Activated CD4-positive, alpha-beta T cell treated with anti-CD3 and anti-CD28 coated beads, Interleukin-2, amount 50 U/mL, for 48 hours (primary cell): ENCODE measurements around the gene RAPGEF3.

Source experiments
- DNase-seq, 2 experiments: peaks; one replicate each; pipeline ENCODE4 v3.0.0-alpha.2; 2020

The RAPGEF3 gene

DNA sequence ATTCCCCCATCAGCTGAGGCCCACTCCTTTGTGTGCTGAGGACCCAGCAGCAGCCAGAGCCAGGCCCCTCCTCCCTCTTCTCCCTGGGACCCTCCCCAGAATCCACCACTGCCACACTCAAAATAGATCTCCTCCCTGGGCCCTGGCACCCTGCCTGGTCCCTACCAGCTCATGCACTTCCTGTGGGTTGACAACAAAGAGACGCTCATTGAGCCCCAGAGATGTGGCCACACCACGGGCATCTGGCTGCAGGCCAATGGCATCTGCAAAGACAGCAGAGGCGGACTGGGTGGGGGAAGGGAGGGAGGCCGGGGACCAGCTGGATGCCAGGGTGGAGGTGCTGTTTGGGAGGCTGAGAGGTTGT lies 17.4 kb downstream of the RAPGEF3 start:
- DNase-seq, result peak; percentile 64 to 74

DNA sequence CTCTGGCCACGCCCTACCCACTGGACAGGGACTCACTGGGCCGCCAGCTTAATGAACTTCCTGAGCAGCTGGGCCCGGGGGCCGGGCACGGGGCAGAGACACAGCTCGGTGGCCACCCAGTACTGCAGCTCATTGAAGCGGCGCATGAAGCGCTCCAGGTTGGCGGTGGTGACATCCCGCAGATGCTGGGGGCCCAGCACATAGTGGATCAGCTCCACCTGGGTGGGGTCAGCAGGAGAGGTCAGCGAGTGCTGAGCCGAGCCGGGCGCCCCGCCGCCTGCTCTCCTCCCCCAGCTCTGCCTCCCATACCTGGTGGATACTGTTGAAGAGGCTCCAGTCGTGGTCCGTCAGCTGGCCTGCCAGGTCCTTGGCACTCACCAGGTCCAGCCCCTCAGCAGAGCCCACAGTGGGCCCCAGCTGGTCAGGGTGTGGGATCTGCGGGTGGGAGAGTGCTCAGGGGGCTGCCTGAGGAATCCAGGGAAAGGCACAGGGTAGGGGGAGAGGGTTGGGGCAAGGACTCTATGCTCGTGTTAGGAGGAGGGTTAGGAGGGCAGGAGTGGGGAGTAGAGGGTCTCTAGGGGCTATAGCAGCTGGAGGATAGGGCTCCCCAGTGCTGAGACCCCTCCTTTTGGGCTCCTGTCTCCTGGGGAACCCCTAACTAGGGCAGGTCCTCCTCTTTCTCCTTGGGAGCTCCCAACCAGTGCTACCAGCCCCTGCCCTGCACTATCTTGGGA lies 17.9 kb downstream of the RAPGEF3 start:
- DNase-seq, result no peak

DNA sequence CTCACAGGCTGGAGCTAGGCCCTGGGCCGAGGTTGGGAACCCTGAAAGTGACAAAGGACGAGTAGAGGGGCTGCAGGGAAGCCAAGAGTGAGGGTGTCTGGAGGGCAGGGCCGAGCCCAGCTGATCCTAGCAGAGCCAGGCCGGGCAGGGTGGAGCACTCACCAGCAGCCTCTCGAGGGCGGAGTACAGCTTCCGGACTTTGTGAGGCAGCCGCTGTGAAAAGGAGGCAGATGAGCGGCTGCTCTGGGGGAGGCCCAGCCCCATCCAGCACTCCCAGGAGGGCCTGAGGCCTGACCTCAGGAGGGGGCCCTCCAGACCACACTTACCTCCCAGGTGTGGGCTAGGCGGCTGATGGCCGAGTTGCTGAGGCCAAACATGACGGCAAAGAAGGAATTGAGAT lies 18.7 kb downstream of the RAPGEF3 start:
- no peak for DNase-seq

DNA sequence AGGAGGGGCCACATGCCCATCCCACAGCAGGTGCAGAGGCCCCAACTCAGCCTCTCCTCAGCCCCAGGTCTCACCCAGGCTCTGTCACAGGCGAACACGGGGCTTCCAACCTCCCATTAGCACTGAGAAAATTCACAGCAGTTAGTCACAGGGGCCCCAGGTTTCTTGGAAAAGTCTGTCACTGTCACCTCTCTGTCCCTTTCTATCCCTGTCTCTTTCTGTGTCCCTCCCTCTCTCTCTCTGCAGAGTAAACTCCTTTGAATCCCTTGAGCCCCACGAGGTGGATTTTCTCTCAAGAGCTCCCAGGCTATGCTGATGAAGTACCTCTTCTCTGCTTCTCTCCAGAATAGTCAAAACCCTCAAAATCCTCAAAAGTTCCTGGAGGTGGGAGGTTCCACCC lies 19.4 kb downstream of the RAPGEF3 start:
- DNase-seq, result no peak

DNA sequence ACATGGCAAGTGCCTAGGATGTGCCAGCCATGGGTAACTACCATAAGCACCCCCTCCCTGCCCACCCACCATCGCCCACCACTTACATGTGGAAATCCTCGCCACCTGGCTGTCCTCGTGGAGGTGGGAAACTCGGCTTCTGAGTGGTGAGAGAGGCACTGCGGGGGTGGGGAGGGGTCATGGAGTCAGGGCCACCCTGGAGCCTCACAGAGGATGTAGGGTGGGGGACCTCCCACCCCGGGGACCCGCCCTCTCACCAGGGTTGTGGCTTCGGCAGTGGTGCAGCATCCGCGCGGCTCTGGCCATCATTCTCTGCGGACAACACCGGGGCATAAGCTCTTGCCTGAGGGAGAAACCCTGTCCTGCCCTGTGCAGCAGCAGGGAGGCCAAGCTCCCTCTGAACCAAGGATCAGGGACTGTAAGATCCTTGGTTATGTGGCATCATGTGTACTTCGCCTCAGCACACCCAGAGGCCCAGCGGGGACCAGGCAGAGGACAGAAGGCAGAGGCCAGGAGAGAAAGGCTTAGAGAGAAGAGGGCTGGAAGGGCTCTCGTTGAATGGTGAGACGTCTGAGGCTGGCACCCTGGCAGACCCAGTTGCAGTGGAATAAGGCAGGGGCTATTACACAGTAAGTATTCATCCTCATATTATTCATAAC lies 20.6 kb downstream of the RAPGEF3 start:
- DNase-seq, result no peak

DNA sequence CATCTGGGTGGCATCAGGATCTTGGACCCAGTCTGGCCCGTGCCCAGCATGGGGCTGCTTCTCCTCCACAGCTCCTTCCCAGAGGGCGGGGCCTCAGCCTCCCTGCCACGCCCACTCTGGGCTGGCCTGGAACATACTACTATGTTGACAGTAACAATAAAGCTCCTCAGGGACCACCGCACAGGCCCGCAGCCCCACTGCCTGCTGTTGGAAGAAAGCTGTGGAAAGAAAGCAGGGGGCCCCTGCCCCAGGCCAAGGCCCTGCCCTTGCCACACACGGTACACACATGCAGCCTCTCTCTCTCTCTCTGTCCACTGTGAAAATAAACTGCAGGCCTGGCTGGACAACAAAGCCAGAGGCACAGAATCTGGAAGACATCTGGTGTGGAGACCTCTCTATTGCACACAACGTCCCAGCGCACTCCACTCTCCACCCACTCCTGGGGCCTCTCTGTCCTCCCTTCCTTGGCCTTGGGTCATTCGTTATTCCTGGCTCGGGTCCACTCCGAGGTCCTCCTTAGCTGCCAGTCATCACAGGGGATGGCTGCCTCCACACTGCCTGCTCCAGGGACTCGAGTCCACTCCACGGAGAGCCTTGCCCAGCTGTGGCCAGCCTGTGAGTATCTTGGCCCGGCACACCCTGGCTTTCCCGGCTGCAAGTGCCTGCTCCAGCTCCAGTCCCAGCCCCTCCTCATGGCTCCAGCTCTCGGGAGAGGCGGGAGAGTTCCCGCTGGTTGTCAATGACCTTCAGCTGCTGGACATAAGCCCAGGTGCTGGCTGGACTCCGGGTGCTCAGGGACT lies 21.6 kb downstream of the RAPGEF3 start:
- DNase-seq, result no peak

DNA sequence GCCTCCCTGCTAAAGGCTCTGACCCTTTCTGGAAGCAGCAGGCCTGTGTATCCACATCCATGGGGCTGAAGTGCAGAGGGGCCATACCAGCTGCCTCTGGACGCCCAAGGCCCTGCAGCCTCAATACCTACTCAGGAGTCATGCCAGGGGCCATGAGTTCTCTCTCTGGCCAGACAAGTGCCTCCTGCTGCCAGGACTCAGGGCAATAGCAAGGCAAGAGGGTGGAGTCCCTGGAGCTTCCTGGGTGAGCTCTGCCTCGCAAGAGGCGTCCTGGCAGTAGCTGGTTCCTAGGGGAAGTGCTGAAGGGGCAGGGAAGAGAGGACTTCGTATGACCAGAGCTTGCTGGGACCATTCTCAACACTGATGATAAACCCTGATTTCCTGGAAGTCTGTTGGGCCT lies 22.5 kb downstream of the RAPGEF3 start:
- DNase-seq, result no peak

DNA sequence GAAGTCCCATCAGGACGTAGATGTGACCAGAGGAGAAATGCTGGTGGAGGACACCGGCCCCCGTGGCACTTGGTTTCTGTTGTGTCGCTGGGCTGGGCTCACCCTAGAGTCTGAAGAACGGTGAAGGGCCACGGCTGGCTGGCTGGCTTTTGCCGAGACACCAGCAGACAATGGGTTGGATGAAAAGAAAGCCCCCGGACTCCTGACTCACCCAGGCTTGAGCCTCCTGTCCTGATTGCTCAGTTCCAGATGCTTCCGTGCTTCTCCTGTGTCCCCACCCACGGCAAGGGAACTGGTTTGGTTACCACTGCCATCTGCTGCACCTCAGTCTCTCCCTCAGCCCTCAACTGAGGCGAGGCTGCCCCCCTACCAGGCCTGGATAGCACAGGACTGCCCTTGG lies 23.0 kb downstream of the RAPGEF3 start:
- no peak for DNase-seq

DNA sequence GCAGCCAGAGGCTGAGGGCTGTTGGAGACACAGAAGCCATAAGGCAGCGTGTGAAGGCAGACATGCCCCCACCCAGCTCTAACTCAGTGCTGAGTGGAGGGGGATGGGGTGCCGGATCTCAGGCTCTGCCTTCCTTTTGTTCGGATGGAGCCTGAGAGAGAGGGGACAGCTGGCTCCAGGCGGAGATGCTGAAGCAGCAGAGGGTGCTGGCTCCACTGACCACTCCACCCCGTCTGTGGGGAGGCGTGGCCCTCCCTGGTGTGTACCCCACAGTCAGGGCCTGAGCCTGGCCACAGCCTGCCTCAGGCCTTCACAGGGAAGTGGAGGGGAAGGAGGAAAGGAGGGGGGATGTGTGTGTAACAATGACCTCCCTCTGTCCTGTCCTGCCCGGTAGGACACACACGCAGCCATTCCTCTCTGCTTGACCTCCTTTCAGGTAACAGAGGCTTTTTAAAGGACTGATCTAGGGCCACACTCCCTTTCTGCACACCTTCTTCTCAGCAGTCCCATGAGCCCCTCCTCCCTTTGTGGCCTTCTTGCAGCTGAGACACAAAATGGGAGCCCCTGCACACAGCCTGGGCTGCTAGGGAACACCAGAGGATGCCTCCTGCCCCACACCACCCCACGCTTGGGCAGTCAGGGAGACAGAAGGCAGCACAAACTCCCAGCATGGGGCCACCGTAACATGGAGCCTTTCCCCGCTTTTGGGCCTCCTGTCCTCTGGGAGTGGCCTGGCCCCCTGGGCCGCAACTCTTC lies 23.8 kb downstream of the RAPGEF3 start:
- no peak for DNase-seq

DNA sequence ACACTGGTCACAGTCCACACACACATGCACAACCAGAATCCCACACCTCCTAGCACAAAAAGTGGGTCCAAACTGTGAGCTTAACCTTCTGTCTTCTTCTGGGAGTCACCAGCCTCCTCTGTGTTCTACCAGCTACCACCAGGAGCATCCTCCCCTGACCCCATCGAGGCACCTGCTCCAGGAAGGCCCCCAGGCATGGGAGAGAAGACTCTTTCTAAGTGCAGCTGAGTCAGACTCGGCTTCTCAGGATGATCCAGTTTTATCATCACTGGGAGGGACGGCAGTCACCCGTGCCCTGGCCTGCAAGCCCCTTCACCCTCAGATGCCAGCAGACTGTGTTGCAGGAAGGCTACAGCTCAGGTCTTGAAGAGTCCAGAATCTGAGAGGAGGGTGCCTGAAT lies 25.5 kb downstream of the RAPGEF3 start:
- DNase-seq, result no peak

DNA sequence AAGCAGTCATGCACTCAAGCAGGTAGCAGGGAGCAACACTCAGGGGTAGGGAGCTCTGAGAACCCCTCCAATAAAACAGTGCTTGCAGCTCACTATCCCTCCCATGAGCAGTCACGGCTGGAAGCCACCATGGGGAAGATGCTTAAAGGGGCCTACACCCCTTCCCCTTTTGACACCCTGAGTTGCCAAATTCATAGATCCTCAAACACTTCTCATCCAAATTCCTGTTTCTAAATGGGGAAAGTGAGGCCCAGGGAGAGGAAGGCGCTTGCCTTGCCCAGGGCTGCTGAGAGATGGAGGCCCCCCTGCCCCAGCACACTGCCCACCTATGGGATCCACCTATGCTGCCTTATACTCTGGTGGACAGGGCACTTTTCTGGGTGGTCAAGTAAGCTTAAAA lies 26.2 kb downstream of the RAPGEF3 start:
- DNase-seq, result no peak

DNA sequence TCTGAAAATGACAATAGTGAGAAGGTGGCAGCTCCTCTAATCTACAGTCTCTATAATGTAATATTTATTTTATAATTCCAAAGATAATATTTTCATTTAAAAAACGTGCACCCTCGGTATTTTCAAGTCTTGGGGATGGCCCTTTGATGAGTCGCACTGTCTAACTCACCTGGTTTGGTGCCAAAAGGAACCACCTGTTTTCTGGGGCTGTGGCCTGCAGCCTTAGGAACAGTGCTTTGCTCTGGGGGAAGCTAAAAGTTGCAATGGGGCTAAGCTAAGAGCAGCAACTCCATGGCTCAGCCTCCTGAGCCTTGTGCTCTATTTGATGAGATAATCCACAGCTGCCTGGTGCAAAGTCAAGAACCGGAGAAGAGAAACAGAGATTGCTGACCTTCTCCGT lies 27.0 kb downstream of the RAPGEF3 start:
- DNase-seq, result no peak

DNA sequence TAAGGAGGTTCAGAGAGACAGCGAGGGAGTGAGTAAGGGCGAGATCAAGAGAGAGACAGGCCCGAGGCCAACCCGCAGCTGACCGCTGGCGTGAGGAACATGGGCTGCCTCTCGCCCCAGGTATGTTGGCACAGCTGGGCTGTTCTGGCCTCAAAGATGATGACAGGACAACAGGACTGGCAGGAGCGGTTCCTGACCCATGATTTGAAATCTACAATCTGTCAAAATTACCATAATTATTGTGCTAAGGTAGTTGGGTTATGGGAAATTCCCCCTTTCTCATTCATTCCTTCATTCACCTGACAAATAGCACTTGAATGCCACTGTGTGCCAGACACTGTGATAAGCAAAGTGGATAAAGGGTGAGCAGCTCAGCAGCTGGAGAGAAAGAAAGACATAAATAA lies 28.3 kb downstream of the RAPGEF3 start:
- no peak for DNase-seq

DNA sequence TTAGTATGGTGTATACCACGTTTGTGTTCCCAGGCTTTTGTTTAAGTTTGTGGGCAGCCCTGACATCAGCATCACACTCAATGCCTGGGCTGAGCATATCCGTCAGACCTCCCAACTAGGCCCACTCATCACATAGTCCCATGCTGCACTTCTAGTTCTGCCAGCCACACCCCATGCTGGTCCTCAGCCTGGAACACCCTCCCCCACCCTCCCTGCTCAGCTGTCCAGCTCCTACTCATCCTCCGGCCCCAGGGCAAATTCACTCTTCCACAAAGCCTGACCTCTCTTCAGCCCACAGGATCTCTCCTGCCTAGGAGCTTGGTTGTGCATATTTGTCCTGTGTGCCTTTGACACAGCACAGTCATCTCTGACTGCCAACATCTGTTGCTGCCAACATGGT lies 29.4 kb downstream of the RAPGEF3 start:
- DNase-seq, result no peak

DNA sequence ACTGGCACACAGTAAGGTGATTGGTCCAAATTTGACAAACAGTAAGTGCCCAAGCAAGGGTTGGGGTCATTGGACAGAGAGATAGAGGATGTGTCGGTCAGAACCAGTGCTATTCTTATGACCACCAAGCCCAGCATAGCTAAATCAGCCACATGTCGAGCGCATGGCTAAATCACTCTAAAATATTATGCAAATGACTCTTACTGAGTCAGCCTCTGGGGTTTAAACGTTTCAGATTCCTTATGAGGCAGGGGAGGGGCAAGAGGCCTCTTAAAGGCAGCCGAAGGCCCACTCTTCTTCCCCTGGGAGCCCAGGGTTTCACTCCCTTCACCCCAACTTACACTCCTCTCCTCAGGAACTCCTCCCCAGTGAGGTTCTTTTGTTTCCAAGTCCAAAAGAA lies 32.8 kb downstream of the RAPGEF3 start:
- no peak for DNase-seq

DNA sequence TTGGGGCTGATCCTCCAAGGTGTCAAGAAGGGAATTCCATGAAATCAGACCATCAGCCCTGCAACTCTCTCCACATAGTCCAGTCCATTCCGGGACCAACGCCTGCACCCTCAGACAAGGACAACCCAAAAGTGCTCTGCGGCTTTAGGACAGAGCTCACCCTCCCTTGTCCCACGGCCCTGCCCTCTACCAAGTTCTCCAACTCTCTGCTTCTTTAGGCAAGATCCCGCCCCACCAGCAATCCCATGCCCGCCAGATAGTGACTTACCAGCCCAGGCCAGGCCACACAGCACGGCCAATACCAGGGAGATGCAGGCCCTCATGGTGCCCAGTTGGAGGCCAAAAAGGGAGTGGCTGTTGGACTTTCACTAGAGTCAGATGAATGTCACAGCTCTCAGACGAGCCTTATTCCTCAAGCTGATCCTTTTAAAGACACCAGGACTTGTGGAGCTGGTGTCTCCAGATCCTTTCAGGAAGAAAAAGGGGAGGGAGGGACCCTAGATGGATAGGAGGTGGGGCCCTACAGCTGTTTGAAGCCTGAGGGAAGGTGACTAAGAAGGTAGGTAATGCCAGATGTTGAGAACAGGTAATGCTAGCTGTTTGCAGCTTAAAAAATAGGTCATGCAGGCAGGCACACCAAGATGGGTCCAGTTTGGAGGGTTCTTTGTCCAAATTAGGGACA lies 33.4 kb downstream of the RAPGEF3 start, which contains the start of gene ENDOU:
Gene ENDOU, minus strand, starts transcription at position 400 of the 682 bp plus-strand sequence. Its CDS starts 77 bp downstream, at position 323.
- DNase-seq, result no peak

DNA sequence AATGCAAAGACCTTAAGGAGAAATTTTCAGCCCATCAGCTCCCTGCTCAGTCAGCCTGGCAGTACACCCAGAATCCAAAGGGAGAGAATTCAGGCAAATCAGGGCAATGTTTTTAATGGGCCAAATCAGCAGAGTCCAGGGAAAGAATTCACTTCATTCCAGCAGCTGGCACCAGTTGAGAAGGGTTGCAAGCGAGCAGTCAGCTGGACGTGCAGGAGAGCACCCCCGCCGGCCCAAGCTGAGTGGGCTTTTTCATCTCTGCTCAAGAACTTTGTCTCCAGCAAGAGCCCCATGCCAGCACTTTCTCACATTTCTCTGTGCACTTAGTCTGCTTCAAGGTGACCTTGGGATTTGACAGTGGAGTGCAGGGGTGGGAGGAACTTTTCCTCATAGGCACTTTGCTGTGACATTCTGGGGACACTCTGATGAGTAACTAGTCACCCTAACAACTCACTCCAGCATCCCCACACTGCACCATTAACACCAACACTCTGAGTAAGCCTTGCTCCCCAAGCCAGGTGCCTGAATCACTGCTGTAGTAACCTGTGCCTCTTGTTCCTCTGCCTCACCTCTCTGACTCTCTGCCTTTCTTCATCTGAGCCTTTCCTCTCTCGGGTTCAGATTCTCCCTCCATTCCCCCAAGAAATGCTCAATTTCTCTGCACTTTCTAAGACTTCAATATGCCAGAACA lies 35.6 kb downstream of the RAPGEF3 start:
- DNase-seq, result no peak

DNA sequence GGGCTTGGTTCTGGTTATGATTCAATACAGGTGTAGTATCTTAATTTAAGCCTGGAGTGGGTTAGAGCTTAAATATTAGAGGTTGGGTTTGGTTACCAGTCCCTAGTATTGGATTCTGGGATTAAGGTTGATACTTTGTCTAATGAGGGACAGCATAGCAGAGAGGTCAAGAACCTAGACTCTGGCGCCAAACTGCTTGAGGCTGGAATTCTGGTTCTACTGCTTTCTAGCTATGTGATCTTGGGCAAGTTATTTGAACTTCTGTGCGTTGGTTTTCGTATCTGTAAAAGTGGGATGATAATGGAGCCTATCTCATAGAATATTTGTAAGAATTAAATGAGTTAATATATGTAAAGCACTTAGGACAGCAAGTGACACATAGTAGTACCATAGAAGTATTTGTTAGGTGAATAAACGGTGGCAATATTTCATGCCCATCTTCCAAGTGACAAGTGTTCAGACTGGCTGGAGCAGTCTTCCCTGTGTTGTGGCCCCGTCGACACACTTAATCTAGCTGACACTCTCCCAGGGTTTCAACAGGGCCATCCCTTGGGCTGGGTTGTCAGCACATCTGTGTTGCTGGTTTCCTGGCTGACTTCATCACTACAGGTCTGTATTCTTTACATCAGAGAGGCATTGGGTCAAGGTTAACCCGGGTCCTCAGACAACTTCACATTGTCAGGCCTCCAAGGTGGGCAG lies 36.4 kb downstream of the RAPGEF3 start:
- DNase-seq, result no peak

DNA sequence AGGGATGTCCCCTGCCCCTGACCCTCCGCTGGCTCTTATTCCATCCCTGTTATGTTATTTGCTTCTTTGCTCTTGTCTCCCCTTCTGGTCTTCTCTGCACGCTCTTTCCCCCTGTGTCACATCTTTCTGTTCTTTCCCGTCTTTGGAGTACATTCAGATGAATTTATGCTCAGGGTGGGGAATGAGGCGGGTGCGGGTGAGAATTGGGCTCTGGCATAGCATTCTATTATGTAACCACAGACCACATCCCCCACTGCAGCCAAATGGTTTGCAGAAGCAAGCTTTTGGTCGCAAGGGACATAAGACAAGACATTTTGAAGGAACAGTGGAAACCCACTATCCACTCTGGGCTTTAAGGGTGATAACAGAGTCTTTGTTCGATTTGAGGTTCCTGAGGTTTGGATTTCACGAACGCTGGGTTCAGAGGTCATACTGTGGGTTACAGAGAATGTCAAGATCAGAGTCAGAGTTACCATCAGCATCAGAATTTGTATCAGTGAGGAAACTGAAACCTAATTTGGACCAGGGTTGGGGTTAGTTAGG lies 37.2 kb downstream of the RAPGEF3 start:
- no peak for DNase-seq

DNA sequence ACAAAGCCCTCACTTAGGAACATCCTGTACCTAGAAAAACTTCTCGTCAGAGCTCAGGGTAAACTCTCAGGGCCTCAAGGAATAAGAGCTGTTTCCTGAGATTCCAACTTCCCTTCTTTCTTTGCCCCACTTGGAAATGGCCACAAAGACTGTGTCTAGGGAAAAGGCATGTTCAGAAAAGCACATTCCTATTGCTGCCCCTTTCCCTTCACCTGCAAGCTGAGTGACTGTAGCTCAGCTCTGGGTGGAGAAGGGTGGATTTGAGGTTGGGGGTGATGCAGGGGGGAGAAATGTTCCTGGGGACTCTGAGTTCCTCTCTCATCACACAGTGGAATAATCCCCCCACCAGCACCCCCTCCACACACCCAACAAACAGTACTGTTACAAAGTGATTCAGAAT lies 40.1 kb downstream of the RAPGEF3 start:
- no peak for DNase-seq
